GM23338 (cell line): Measurements from ENCODE around the gene ALDH1A2. TPM values are rescaled to one million over a fixed set of nuclear protein-coding genes. Genes with fewer than 3 reads are reported as not detected.

Experiments
- ATAC-seq: fragments of 200-7000 bp; cut with Tn5 transposase; 3 replicates; pipeline ENCODE4 v1.9.1; 2020
- DNase-seq: peaks from one replicate; pipeline ENCODE4 v3.0.0-alpha.2; 2015; ENCODE audit warnings: low spot score
- H2AFZ ChIP-seq: fragments of 200-600 bp; sonication (generic); 2 replicates; pipeline ENCODE4 v1.8.0; 2016; ENCODE audit warnings: antibody characterized with exemption, mild to moderate bottlenecking, moderate library complexity
- H3F3A ChIP-seq: fragments of 200-600 bp; sonication (generic); replicated peaks from 2 replicates; pipeline ENCODE4 v1.8.0; 2017; ENCODE audit warnings: antibody characterized with exemption, mixed run types, low read depth
- H3K27ac ChIP-seq: fragments of 200-600 bp; sonication (generic); 2 replicates; pipeline ENCODE4 v1.6.1; 2016; ENCODE audit warnings: low read depth
- H3K27me3 ChIP-seq: fragments of 200-600 bp; sonication (generic); 2 replicates; pipeline ENCODE4 v1.8.0; 2016; ENCODE audit warnings: mild to moderate bottlenecking, mixed run types, moderate library complexity; ENCODE audit not compliant: insufficient read depth
- H3K36me3 ChIP-seq: fragments of 200-600 bp; sonication (generic); 2 replicates; pipeline ENCODE4 v1.8.0; 2016; ENCODE audit warnings: mild to moderate bottlenecking; ENCODE audit not compliant: insufficient read depth
- H3K4me1 ChIP-seq: fragments of 200-600 bp; sonication (generic); 2 replicates; pipeline ENCODE4 v1.8.0; 2016; ENCODE audit warnings: mild to moderate bottlenecking, moderate library complexity; ENCODE audit not compliant: insufficient read depth
- H3K4me2 ChIP-seq: fragments of 200-600 bp; sonication (generic); 2 replicates; pipeline ENCODE4 v1.7.1; 2017; ENCODE audit warnings: mixed run types
- H3K4me3 ChIP-seq: fragments of 200-600 bp; sonication (generic); 2 replicates; pipeline ENCODE4 v1.6.1; 2016; ENCODE audit warnings: mixed run types
- H3K79me2 ChIP-seq: fragments of 200-600 bp; sonication (generic); replicated peaks from 2 replicates; pipeline ENCODE4 v1.8.0; 2017; ENCODE audit warnings: mild to moderate bottlenecking; ENCODE audit not compliant: insufficient read depth
- H3K9me2 ChIP-seq: fragments of 200-600 bp; sonication (generic); 2 replicates; pipeline ENCODE4 v1.8.0; 2017; ENCODE audit not compliant: insufficient read depth
- H4K20me1 ChIP-seq: fragments of 200-600 bp; sonication (generic); replicated peaks from 2 replicates; pipeline ENCODE4 v1.8.0; 2017; ENCODE audit warnings: mild to moderate bottlenecking; ENCODE audit not compliant: insufficient read depth
- H3K27ac Mint-ChIP-seq: 2 replicates; pipeline ENCODE4 v1.8.0; 2020; ENCODE audit warnings: inconsistent platforms, mild to moderate bottlenecking, moderate library complexity, mixed read lengths
- H3K27me3 Mint-ChIP-seq: 3 replicates; pipeline ENCODE4 v1.8.0; 2022; ENCODE audit warnings: low read depth, mild to moderate bottlenecking, moderate library complexity, mixed read lengths, inconsistent platforms; ENCODE audit not compliant: insufficient read depth, poor library complexity
- H3K36me3 Mint-ChIP-seq: 3 replicates; pipeline ENCODE4 v1.8.0; 2021; ENCODE audit warnings: low read depth, mild to moderate bottlenecking, inconsistent platforms, moderate library complexity, mixed read lengths
- H3K4me1 Mint-ChIP-seq: 3 replicates; pipeline ENCODE4 v1.8.0; 2020; ENCODE audit warnings: mild to moderate bottlenecking, inconsistent platforms, mixed read lengths
- H3K4me3 Mint-ChIP-seq: 3 replicates; pipeline ENCODE4 v1.8.0; 2021; ENCODE audit warnings: moderate library complexity, mild to moderate bottlenecking, inconsistent platforms, mixed read lengths
- H3K9me3 Mint-ChIP-seq: 3 replicates; pipeline ENCODE4 v1.8.0; 2020; ENCODE audit warnings: moderate library complexity, mild to moderate bottlenecking, inconsistent platforms, mixed read lengths
- CREB1 ChIP-seq: fragments of 250-450 bp; sonication (Bioruptor Pico); IDR thresholded peaks from 2 replicates; pipeline ENCODE4 v1.5.0; 2020; ENCODE audit warnings: low read depth, mild to moderate bottlenecking, moderate library complexity
- CTCF ChIP-seq, 2 experiments: fragments of 200-600 bp in 1 of 2; sonication (generic) in 1 of 2; conservative IDR thresholded peaks; 2 replicates each; pipeline versions ENCODE4 v1.5.1 to v1.6.1; 2016 to 2017; ENCODE audit warnings: antibody characterized with exemption in 2 of 2, low read depth in 2 of 2, mild to moderate bottlenecking in 2 of 2, moderate library complexity in 1 of 2
- EZH2 ChIP-seq: fragments of 200-600 bp; sonication (generic); IDR thresholded peaks from one replicate; pipeline ENCODE4 v1.8.0; 2017; ENCODE audit warnings: antibody characterized with exemption, mild to moderate bottlenecking, low read depth; ENCODE audit not compliant: unreplicated experiment
- EZH2phosphoT487 ChIP-seq: fragments of 200-600 bp; sonication (generic); IDR thresholded peaks from one replicate; pipeline ENCODE4 v1.8.1; 2018; ENCODE audit warnings: antibody characterized with exemption; ENCODE audit not compliant: unreplicated experiment
- JUNB ChIP-seq: IDR thresholded peaks from one replicate; pipeline ENCODE4 v1.6.1; 2016; ENCODE audit warnings: antibody characterized with exemption; ENCODE audit not compliant: unreplicated experiment
- NANOG ChIP-seq: IDR thresholded peaks from 2 replicates; pipeline ENCODE4 v1.6.1; 2016; ENCODE audit warnings: antibody characterized with exemption, borderline replicate concordance
- POLR2AphosphoS5 ChIP-seq: IDR thresholded peaks from 2 replicates; pipeline ENCODE4 v1.6.1; 2016; ENCODE audit warnings: antibody characterized with exemption, low read depth
- REST ChIP-seq: IDR thresholded peaks from one replicate; pipeline ENCODE4 v1.6.1; 2018; ENCODE audit warnings: antibody characterized with exemption; ENCODE audit not compliant: unreplicated experiment
- STAT1 ChIP-seq: IDR thresholded peaks from one replicate; pipeline ENCODE4 v1.6.1; 2016; ENCODE audit warnings: antibody characterized with exemption; ENCODE audit not compliant: unreplicated experiment
- ZNF114 ChIP-seq: fragments of 250-450 bp; sonication (Bioruptor Pico); IDR thresholded peaks from 2 replicates; pipeline ENCODE4 v1.5.0; 2020; ENCODE audit warnings: mild to moderate bottlenecking, moderate library complexity
- ZNF331 ChIP-seq: fragments of 250-450 bp; sonication (Bioruptor Pico); IDR thresholded peaks from 2 replicates; pipeline ENCODE4 v1.5.0; 2020; ENCODE audit warnings: low read depth, mild to moderate bottlenecking, moderate library complexity
- ZNF462 ChIP-seq: fragments of 250-450 bp; sonication (Bioruptor Pico); IDR thresholded peaks from 2 replicates; pipeline ENCODE4 v1.5.0; 2020; ENCODE audit warnings: mild to moderate bottlenecking, moderate library complexity
- polyA plus RNA-seq: library from polyadenylated mRNA; unstranded; fragments of >200 nt; fragmentation: Nextera tagmentation; extraction: Ambion mirVana; gene quantifications from 2 replicates; pipeline ENCODE4 v1.2.1, GENCODE V29; 2016
- total RNA-seq: library from RNA; depleted of rRNA; stranded (reverse); fragments of >200 nt; shearing (Covaris generic); gene quantifications from 2 replicates; pipeline ENCODE4 v1.2.3, GENCODE V29; 2014
- TF ChIP-seq, protein P1 (sequence below): IDR thresholded peaks from 2 replicates; pipeline ENCODE4 v1.6.1; 2016; ENCODE audit warnings: antibody characterized with exemption

Gene ALDH1A2
- total and polyA plus RNA-seq, 2 experiments from 2014 or later = 0.80 TPM; not detected in 1

- Histone ChIP-seq H3K4me2 (no peak overlapping the region), H3F3A (no peaks in the 10 kb centered on the region), H3K36me3 (no peaks in the 10 kb centered on the region), H2AFZ (no peak overlapping the region), H3K27ac (no peak overlapping the region), H3K4me3 (no peak overlapping the region), H4K20me1 (no peaks in the 10 kb centered on the region), H3K79me2 (no peaks in the 10 kb centered on the region), H3K4me1 (peaks cover 21% of the 10 kb centered on the region), H3K27me3 (peaks cover 63% of the 10 kb centered on the region), H3K9me2 (no peaks in the 10 kb centered on the region)
- H3K36me3 Mint-ChIP-seq = no peaks in the 10 kb centered on the region
- H3K27me3 Mint-ChIP-seq = no peaks in the 10 kb centered on the region
- no peak for TF ChIP-seq EZH2phosphoT487
- TF ChIP-seq REST = no peak
- TF ChIP-seq, protein P1, sequence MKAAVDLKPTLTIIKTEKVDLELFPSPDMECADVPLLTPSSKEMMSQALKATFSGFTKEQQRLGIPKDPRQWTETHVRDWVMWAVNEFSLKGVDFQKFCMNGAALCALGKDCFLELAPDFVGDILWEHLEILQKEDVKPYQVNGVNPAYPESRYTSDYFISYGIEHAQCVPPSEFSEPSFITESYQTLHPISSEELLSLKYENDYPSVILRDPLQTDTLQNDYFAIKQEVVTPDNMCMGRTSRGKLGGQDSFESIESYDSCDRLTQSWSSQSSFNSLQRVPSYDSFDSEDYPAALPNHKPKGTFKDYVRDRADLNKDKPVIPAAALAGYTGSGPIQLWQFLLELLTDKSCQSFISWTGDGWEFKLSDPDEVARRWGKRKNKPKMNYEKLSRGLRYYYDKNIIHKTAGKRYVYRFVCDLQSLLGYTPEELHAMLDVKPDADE = no peak
- TF ChIP-seq STAT1 = no peak
- no peak for TF ChIP-seq JUNB
- no peak for TF ChIP-seq ZNF114 (CRISPR knock-in tag)
- no peak for TF ChIP-seq NANOG
- no peak for TF ChIP-seq CREB1
- TF ChIP-seq CTCF (conservative IDR thresholded peaks at IDR 0.05; ENCODE audit: low read depth in 2 of 2) = no peak
- no peak for TF ChIP-seq ZNF331
- no peak for TF ChIP-seq EZH2
- no peak for TF ChIP-seq ZNF462 (CRISPR knock-in tag)
- no peak for TF ChIP-seq POLR2AphosphoS5
- no peaks in the 10 kb centered on the region for H3K9me3 Mint-ChIP-seq
- peaks cover 24% of the 10 kb centered on the region for H3K4me1 Mint-ChIP-seq
- ATAC-seq = no peak
- H3K4me3 Mint-ChIP-seq = no peak overlapping the region
- DNase-seq = no peak
- no peak overlapping the region for H3K27ac Mint-ChIP-seq
Measured at GRCh38 chr15:58053315-58054153, 12.0 kb downstream of the ALDH1A2 start.
